ENCODE measurements around the gene ARPC4.
"Not testable (repeated sequence)": the region's sequence is repeated elsewhere in the genome, so short reads cannot be mapped to it uniquely, and the experiment has no call there.

Gene ARPC4

GRCh38 chr3:9770276-9770812 lies 22.5 kb upstream of the ARPC4 start:
- DNase-seq (ENCODE audit: low read depth) = no peak

GRCh38 chr3:9771007-9771406 lies 21.9 kb upstream of the ARPC4 start:
- DNase-seq (ENCODE audit: low read depth) = not testable (repeated sequence)

- no peak for DNase-seq (ENCODE audit: low read depth)
Measured at GRCh38 chr3:9776896-9777693, 15.8 kb upstream of the ARPC4 start.

- no peak for DNase-seq (ENCODE audit: low read depth)
Measured at GRCh38 chr3:9777694-9778021, 15.2 kb upstream of the ARPC4 start.

GRCh38 chr3:9778143-9779074 lies 14.5 kb upstream of the ARPC4 start:
- DNase-seq (ENCODE audit: low read depth) = peak; percentile 60

- no peak for DNase-seq (ENCODE audit: low read depth)
Measured at GRCh38 chr3:9779075-9779593, 13.7 kb upstream of the ARPC4 start.

GRCh38 chr3:9779721-9780457 lies 13.0 kb upstream of the ARPC4 start:
- no peak for DNase-seq (ENCODE audit: low read depth)

- no peak for DNase-seq (ENCODE audit: low read depth)
Measured at GRCh38 chr3:9780458-9780812, 12.4 kb upstream of the ARPC4 start.

- no peak for DNase-seq (ENCODE audit: low read depth)
Measured at GRCh38 chr3:9780910-9781309, 12.0 kb upstream of the ARPC4 start.

GRCh38 chr3:9781551-9781950 lies 11.3 kb upstream of the ARPC4 start:
- no peak for DNase-seq (ENCODE audit: low read depth)

- DNase-seq (ENCODE audit: low read depth) = no peak
Measured at GRCh38 chr3:9781978-9782603, 10.8 kb upstream of the ARPC4 start.

GRCh38 chr3:9782770-9783169 lies 10.1 kb upstream of the ARPC4 start:
- DNase-seq (ENCODE audit: low read depth) = no peak

GRCh38 chr3:9783954-9784353 lies 8.9 kb upstream of the ARPC4 start:
- no peak for DNase-seq (ENCODE audit: low read depth)

- no peak for DNase-seq (ENCODE audit: low read depth)
Measured at GRCh38 chr3:9784965-9785364, 7.9 kb upstream of the ARPC4 start.

GRCh38 chr3:9785602-9786001 lies 7.3 kb upstream of the ARPC4 start:
- no peak for DNase-seq (ENCODE audit: low read depth)

GRCh38 chr3:9786209-9786739 lies 6.6 kb upstream of the ARPC4 start:
- no peak for DNase-seq (ENCODE audit: low read depth)

GRCh38 chr3:9786825-9787669 lies 5.8 kb upstream of the ARPC4 start:
- DNase-seq (ENCODE audit: low read depth) = no peak

GRCh38 chr3:9787714-9788113 lies 5.2 kb upstream of the ARPC4 start:
- DNase-seq (ENCODE audit: low read depth) = peak; percentile 38

GRCh38 chr3:9791127-9791526 lies 1.8 kb upstream of the ARPC4 start:
- DNase-seq (ENCODE audit: low read depth) = no peak

- DNase-seq (ENCODE audit: low read depth) = no peak
Measured at GRCh38 chr3:9791790-9792404, 985 bp upstream of the ARPC4 start.

Data from activated T-cell treated with anti-CD3 and anti-CD28 coated beads for 24 hours (primary cell).